Heart right ventricle (tissue), 16 donors: ENCODE results near the gene GNG2. TPM values are rescaled to one million over a fixed set of nuclear protein-coding genes. Genes with fewer than 3 reads are reported as not detected.

ENCODE experiments used
- ATAC-seq, 8 donors: fragments of 200-7000 bp; cut with Tn5 transposase; one replicate each; pipeline ENCODE4 v1.9.1; 2020; ENCODE audit warnings: mild to moderate bottlenecking in 8 of 8, moderate library complexity in 8 of 8, moderate number of reproducible peaks in 1 of 8
- DNase-seq, 2 donors: peaks; one replicate each; pipeline ENCODE4 v3.0.0-alpha.2; 2020
- H3K27ac ChIP-seq, 10 donors: fragments of 200-600 bp; sonication (generic) in 2 of 10; one replicate each; pipeline versions ENCODE4 v1.5.0 to v1.8.0; 2020 to 2022; ENCODE audit warnings: mild to moderate bottlenecking in 3 of 10
- H3K27me3 ChIP-seq, 7 donors: fragments of 200-600 bp; one replicate each; pipeline ENCODE4 v1.8.0; 2021 to 2022; ENCODE audit warnings: mild to moderate bottlenecking in 2 of 7
- H3K36me3 ChIP-seq, 9 donors: fragments of 200-600 bp; sonication (generic) in 1 of 9; one replicate each; pipeline versions ENCODE4 v1.5.0 to v1.8.0; 2020 to 2022; ENCODE audit warnings: mild to moderate bottlenecking in 2 of 9
- H3K4me1 ChIP-seq, 9 donors: fragments of 200-600 bp; sonication (generic) in 1 of 9; one replicate each; pipeline versions ENCODE4 v1.5.0 to v1.8.0; 2020 to 2022; ENCODE audit warnings: mild to moderate bottlenecking in 4 of 9
- H3K4me3 ChIP-seq, 10 donors: fragments of 200-600 bp; sonication (generic) in 2 of 10; one replicate each; pipeline versions ENCODE4 v1.5.0 to v1.8.0; 2020 to 2022; ENCODE audit warnings: mild to moderate bottlenecking in 7 of 10, moderate library complexity in 2 of 10
- H3K9me3 ChIP-seq, 11 donors: fragments of 200-600 bp in 10 of 11; sonication (generic) in 2 of 11; one replicate each; pipeline versions ENCODE4 v1.5.0 to v1.8.0; 2013 to 2022; ENCODE audit warnings: mild to moderate bottlenecking in 2 of 11, control low read depth in 1 of 11, moderate library complexity in 1 of 11
- CTCF ChIP-seq, 9 donors: fragments of 200-600 bp; sonication (generic) in 2 of 9; IDR thresholded peaks; one replicate each; pipeline versions ENCODE4 v1.5.0 to v1.8.0; 2021 to 2022; ENCODE audit warnings: antibody characterized with exemption in 9 of 9, mild to moderate bottlenecking in 5 of 9, moderate library complexity in 1 of 9
- WGBS, 2 donors: extraction: QIAGEN DNeasy Blood & Tissue Kit; methylation state at CpG; one replicate each; pipeline ENCODE4 v1.1.7; 2013; ENCODE audit warnings: inconsistent platforms in 1 of 2; 5-methylcytosine and 5-hydroxymethylcytosine counted together
- intact Hi-C, 10 donors: fragments of 100-400 bp; cut with DNase I; formaldehyde crosslinking; loops; one replicate each; pipeline versions ENCODE4 v1.11.1 to v1.14.2; 2022
- polyA plus RNA-seq, 2 donors: library from polyadenylated mRNA; stranded (reverse); fragments of 200-250 nt; gene quantifications; one replicate each; pipeline ENCODE4 v1.2.3, GENCODE V29; 2013
- total RNA-seq, 10 donors: library from RNA; stranded (reverse); fragmentation: NEBNext Ultra II Directional in 3 of 10; extraction: Animal tissue kit (Norgen Biotek cat#: 25700) in 3 of 10; gene quantifications; one replicate each; pipeline versions ENCODE4 v1.2.1 to v1.2.4, GENCODE V29; 2021 to 2023
- donor health status: Arrhythmogenic right ventricular cardiomyopathy.
- donor health status: ischemic (EF 13 %, LVEDD 7.1; RV severe dilation, severe dysfunction).
- donor health status: healthy with polysubstance abuse.
- donor health status: DM: no; HTN: yes; CAD: no.
- donor health status: DM: no; HTN: no; CAD: no.
- donor health status: ischemic (EF 25% LVEDD 6.9; RV normal size, moderate dysfunction).
- donor health status: ischemic (EF 25% LVEDD 5.7; RV mildly dilated, moderate dysfunction).
- donor health status: healthy.
- donor health status: DM: yes; HTN: yes; CAD: no.
- donor health status: Ischemic cardiomyopathy.
- donor health status: ischemic (EF 35%, LVEDD 5.7; RV mildly dilated, moderate dysfunction).
- donor health status: nonischemic (EF 11% LVEDD 7.7; RV severe dilation, severe dysfunction).
- donor health status: DM: yes; HTN: yes; CAD: no.
- donor health status: PGD.
- donor health status: ischemic (EF 29% LVEDD 5.4; RV normal size, mild dysfunction).
- donor health status: nonischemic (EF 23%, LVEDD 6.1; RV moderate dilation, normal function).

GNG2 gene
- total and polyA plus RNA-seq, 12 donors: 3.6 to 20.6 (median 7.2) TPM

GRCh38 chr14:51818748-51819380, 41.5 kb upstream of the GNG2 start:
- Histone ChIP-seq H3K27me3 (peaks cover 0 to 6% (median 0%) of the 10 kb centered on the region in 7 donors), H3K4me1 (no peaks in the 10 kb centered on the region), H3K27ac (no peak overlapping the region), H3K4me3 (no peak overlapping the region), H3K9me3 (no peaks in the 10 kb centered on the region), H3K36me3 (no peaks in the 10 kb centered on the region)
- DNase-seq (no peak), ATAC-seq (no peak)
- TF ChIP-seq CTCF (IDR thresholded peaks at IDR 0.05): no peak
- 84 to 85% methylated on average over 9 of the region's 9 CpGs for WGBS, 2 donors
- intact Hi-C loops: no loop called here

- no peaks in the 10 kb centered on the region for H3K4me1 ChIP-seq
- H3K36me3 ChIP-seq: no peaks in the 10 kb centered on the region
- no peak overlapping the region for H3K27ac ChIP-seq
- TF ChIP-seq CTCF (IDR thresholded peaks at IDR 0.05): no peak
- intact Hi-C loops: no loop called here
- no peaks in the 10 kb centered on the region for H3K9me3 ChIP-seq
- DNase-seq (no peak), ATAC-seq (no peak)
- no peak overlapping the region for H3K4me3 ChIP-seq
- peaks cover 0 to 6% (median 0%) of the 10 kb centered on the region in 7 donors for H3K27me3 ChIP-seq
Observed at GRCh38 chr14:51821822-51822221, 38.6 kb upstream of the GNG2 start.

GRCh38 chr14:51822499-51822898, 37.9 kb upstream of the GNG2 start:
- no peak for TF ChIP-seq CTCF (IDR thresholded peaks at IDR 0.05)
- no peaks in the 10 kb centered on the region for H3K4me1 ChIP-seq
- DNase-seq (no peak), ATAC-seq (no peak)
- H3K36me3 ChIP-seq: no peaks in the 10 kb centered on the region
- peaks cover 0 to 8% (median 0%) of the 10 kb centered on the region in 7 donors for H3K27me3 ChIP-seq
- no peak overlapping the region for H3K4me3 ChIP-seq
- 59 to 66% methylated on average over 2 of the region's 2 CpGs for WGBS, 2 donors
- no peaks in the 10 kb centered on the region for H3K9me3 ChIP-seq
- H3K27ac ChIP-seq: no peak overlapping the region
- intact Hi-C loops: no loop called here

- ATAC-seq (no peak), DNase-seq (no peak)
- no peaks in the 10 kb centered on the region for H3K36me3 ChIP-seq
- intact Hi-C loops: no loop called here
- H3K4me1 ChIP-seq: peaks cover 0 to 8% (median 0%) of the 10 kb centered on the region in 9 donors
- peaks cover 0 to 11% (median 0%) of the 10 kb centered on the region in 7 donors for H3K27me3 ChIP-seq
- no peak overlapping the region for H3K4me3 ChIP-seq
- no peak overlapping the region for H3K27ac ChIP-seq
- 82 to 84% methylated on average over 6 of the region's 6 CpGs for WGBS, 2 donors
- no peaks in the 10 kb centered on the region for H3K9me3 ChIP-seq
- TF ChIP-seq CTCF (IDR thresholded peaks at IDR 0.05): no peak
Observed at GRCh38 chr14:51823706-51824105, 36.7 kb upstream of the GNG2 start.
